K562 (cell line): Measurements from ENCODE around the gene P2RX5. TPM values are rescaled to one million over a fixed set of nuclear protein-coding genes. Genes with fewer than 3 reads are reported as not detected.

ENCODE experiments used
- ARID2 ChIP-seq: fragments of 450-650 bp; IDR thresholded peaks from 2 replicates; pipeline ENCODE4 v1.6.1; 2017; ENCODE audit warnings: antibody characterized with exemption, mild to moderate bottlenecking
- ARID4B ChIP-seq: sonication (generic); formaldehyde crosslinking; IDR thresholded peaks from 2 replicates; pipeline ENCODE4 v1.8.0; 2022; ENCODE audit warnings: mild to moderate bottlenecking, missing genetic modification reagents
- BMI1 ChIP-seq: fragments of 150-350 bp; IDR thresholded peaks from 2 replicates; pipeline ENCODE4 v1.6.1; 2014; ENCODE audit warnings: low read length
- CBFA2T2 ChIP-seq: fragments of 450-650 bp; conservative IDR thresholded peaks from 2 replicates; pipeline ENCODE4 v1.6.1; 2017; ENCODE audit warnings: mild to moderate bottlenecking
- CREBBP ChIP-seq: IDR thresholded peaks from one replicate; pipeline ENCODE4 v1.6.1; 2012; ENCODE audit warnings: low read depth, mild to moderate bottlenecking, control low read depth, inconsistent platforms, low read length
- HCFC1 ChIP-seq: IDR thresholded peaks from 2 replicates; pipeline ENCODE4 v1.6.1; 2012; ENCODE audit warnings: low read depth, low read length, improper control_type of control experiment
- HDAC3 ChIP-seq: fragments of 450-650 bp; IDR thresholded peaks from 2 replicates; pipeline ENCODE4 v1.6.1; 2018; ENCODE audit warnings: borderline replicate concordance, mild to moderate bottlenecking, moderate library complexity; ENCODE audit not compliant: partially characterized antibody
- HINFP ChIP-seq: fragments of 450-650 bp; conservative IDR thresholded peaks from 2 replicates; pipeline ENCODE4 v1.6.1; 2016; ENCODE audit warnings: missing genetic modification characterization, low read depth, mild to moderate bottlenecking, control low read depth, missing compliant biosample characterization
- KLF10 ChIP-seq: fragments of 250-450 bp; sonication (Bioruptor Pico); IDR thresholded peaks from 2 replicates; pipeline ENCODE4 v1.6.1; 2021; ENCODE audit warnings: matching md5 sums
- MECOM ChIP-seq: fragments of 250-450 bp; sonication (Bioruptor Pico); IDR thresholded peaks from 2 replicates; pipeline ENCODE4 v1.8.0; 2022; ENCODE audit warnings: inconsistent platforms
- NCOA1 ChIP-seq: fragments of 450-650 bp; IDR thresholded peaks from 2 replicates; pipeline ENCODE4 v1.6.1; 2016; ENCODE audit warnings: low read depth
- NFIC ChIP-seq: fragments of 450-650 bp; IDR thresholded peaks from 2 replicates; pipeline ENCODE4 v1.6.1; 2017; ENCODE audit warnings: mild to moderate bottlenecking, inconsistent platforms
- PHF21A ChIP-seq: fragments of 450-650 bp; IDR thresholded peaks from 2 replicates; pipeline ENCODE4 v1.6.1; 2017; ENCODE audit warnings: low read depth, borderline replicate concordance
- POLR2A ChIP-seq: fragments of 450-650 bp; conservative IDR thresholded peaks from 2 replicates; pipeline ENCODE4 v1.6.1; 2016
- POLR2AphosphoS5 ChIP-seq: IDR thresholded peaks from 2 replicates; pipeline ENCODE4 v1.6.1; 2011; ENCODE audit warnings: mild to moderate bottlenecking, low read depth, low read length, moderate library complexity; ENCODE audit not compliant: control insufficient read depth, insufficient read depth
- POLR2B ChIP-seq: fragments of 450-650 bp; IDR thresholded peaks from 2 replicates; pipeline ENCODE4 v1.6.1; 2018; ENCODE audit warnings: low read depth; ENCODE audit not compliant: partially characterized antibody
- SIN3A ChIP-seq, 2 experiments: fragments of 150-350 bp in 1 of 2; IDR thresholded peaks; 2 replicates each; pipeline ENCODE4 v1.6.1; 2011 to 2016; ENCODE audit warnings: borderline replicate concordance in 2 of 2, low read depth in 2 of 2, low read length in 2 of 2, mild to moderate bottlenecking in 2 of 2, moderate library complexity in 2 of 2; ENCODE audit not compliant: control insufficient read depth in 1 of 2
- SNRNP70 ChIP-seq: fragments of 200-400 bp; formaldehyde crosslinking; optimal IDR thresholded peaks from 2 replicates; pipeline ENCODE3; 2017; ENCODE audit warnings: low read depth, low read length
- TAF7 ChIP-seq: fragments of 450-650 bp; IDR thresholded peaks from 2 replicates; pipeline ENCODE4 v1.6.1; 2016; ENCODE audit warnings: missing genetic modification characterization, missing compliant biosample characterization
- TRIM24 ChIP-seq, 2 experiments: fragments of 450-650 bp; IDR thresholded peaks; 2 replicates each; pipeline ENCODE4 v1.6.1; 2016
- ZFX ChIP-seq: sonication (generic); formaldehyde crosslinking; IDR thresholded peaks from 2 replicates; pipeline ENCODE4 v1.8.0; 2022; ENCODE audit warnings: mild to moderate bottlenecking, missing genetic modification reagents, moderate library complexity
- ZNF134 ChIP-seq: fragments of 250-450 bp; sonication (Bioruptor Pico); conservative IDR thresholded peaks from 2 replicates; pipeline ENCODE4 v1.4.0; 2020
- ZNF239 ChIP-seq: fragments of 250-450 bp; sonication (Bioruptor Pico); IDR thresholded peaks from 2 replicates; pipeline ENCODE4 v1.4.0; 2020; ENCODE audit warnings: mild to moderate bottlenecking
- ZNF41 ChIP-seq: fragments of 250-450 bp; sonication (Bioruptor Pico); conservative IDR thresholded peaks from 2 replicates; pipeline ENCODE4 v1.4.0; 2020; ENCODE audit warnings: mild to moderate bottlenecking
- ZNF668 ChIP-seq: fragments of 250-450 bp; sonication (Bioruptor Pico); IDR thresholded peaks from 2 replicates; pipeline ENCODE4 v1.8.0; 2022; ENCODE audit warnings: mild to moderate bottlenecking, inconsistent platforms
- ZNF699 ChIP-seq: fragments of 250-450 bp; sonication (Bioruptor Pico); IDR thresholded peaks from 2 replicates; pipeline ENCODE4 v1.8.0; 2021; ENCODE audit warnings: mild to moderate bottlenecking, moderate library complexity; ENCODE audit not compliant: insufficient replicate concordance
- polyA plus RNA-seq, 8 experiments: library from polyadenylated mRNA; depleted of rRNA in 4 of 8; stranded (reverse) in 5 of 8; unstranded in 3 of 8; fragments of >200 nt; fragmentation: Nextera tagmentation in 2 of 8; fragmentation: Illumina TruSeq in 1 of 8; extraction: Ambion mirVana in 2 of 8; extraction: Trizol in 1 of 8; gene quantifications; 2 replicates each; pipeline versions ENCODE4 v1.2.1 to v1.2.3, GENCODE V29; 2011 to 2014; ENCODE audit warnings: inconsistent platforms in 1 of 8, missing spikeins in 1 of 8
- total RNA-seq, 7 experiments: library from RNA; depleted of rRNA in 6 of 7; stranded (reverse); fragments of >200 nt in 6 of 7; fragmentation: Illumina TruSeq in 2 of 7; extraction: Trizol in 2 of 7; gene quantifications; 2 replicates each; pipeline versions ENCODE4 v1.2.1 to v1.2.3, GENCODE V29; 2011 to 2021; ENCODE audit warnings: low replicate concordance in 1 of 7

The P2RX5 gene
- total and polyA plus RNA-seq, 9 of the 15 experiments (the other 6 are each of a cell fraction or from before 2014, with no cell fraction given), result 0.31 to 4.0 (median 1.3) TPM

- no peak for TF ChIP-seq ZNF699 (CRISPR knock-in tag)
- no peak for TF ChIP-seq HINFP (tag)
- peak; percentile 77 to 79; a peak in 3 of 4 replicates for TF ChIP-seq SIN3A (IDR thresholded peaks at IDR 0.05; ENCODE audit: borderline replicate concordance in 2 of 2, control insufficient read depth in 1 of 2, low read depth in 2 of 2, low read length in 2 of 2)
- no peak for TF ChIP-seq PHF21A
- peak; percentile 78 for TF ChIP-seq POLR2A
- TF ChIP-seq BMI1, result no peak
- no peak for TF ChIP-seq ZNF41
- TF ChIP-seq ZFX (CRISPR knock-in tag), result peak; percentile 94
- peak; percentile 22; the same call in 1 of the 2 replicates for TF ChIP-seq NFIC
- TF ChIP-seq POLR2AphosphoS5, result peak; percentile 55
- no peak for TF ChIP-seq TRIM24 (IDR thresholded peaks at IDR 0.05)
- no peak for TF ChIP-seq SNRNP70
- no peak for TF ChIP-seq ZNF239 (CRISPR knock-in tag)
- peak; percentile 70 for TF ChIP-seq HCFC1
- TF ChIP-seq MECOM (CRISPR knock-in tag), result no peak
- no peak for TF ChIP-seq ZNF134 (CRISPR knock-in tag)
- no peak for TF ChIP-seq KLF10 (CRISPR knock-in tag)
- TF ChIP-seq CREBBP, result no peak
- TF ChIP-seq POLR2B, result peak; percentile 73
- no peak for TF ChIP-seq ZNF668
- peak; percentile 40; the same call in 1 of the 2 replicates for TF ChIP-seq ARID4B
- TF ChIP-seq ARID2, result no peak
- TF ChIP-seq CBFA2T2, result no peak
- no peak for TF ChIP-seq NCOA1
- TF ChIP-seq HDAC3, result no peak
- 0 out of 2 replicates have a peak, but pooled peaks have one; percentile 31 for TF ChIP-seq TAF7 (tag)
These were observed 27.8 kb upstream of the P2RX5 start, which contains the start of gene HASPIN (continued) for GRCh38 chr17:3723556-3724377.
